WTC11 (cell line): ENCODE results near the gene IL5. TPM values are rescaled to one million over a fixed set of nuclear protein-coding genes. Genes with fewer than 3 reads are reported as not detected.

Experiments
- ATAC-seq: fragments of 200-7000 bp; cut with Tn5 transposase; 2 replicates; pipeline ENCODE4 v1.10.0; 2021; ENCODE audit warnings: mild to moderate bottlenecking, moderate library complexity
- CTCF ChIA-PET: fragments of 300-600 bp; sonication (Branson Sonifier 250); formaldehyde crosslinking; loops from one replicate; lab custom pipeline; 2021; ENCODE audit warnings: antibody characterized with exemption; lab: Charles Lee
- POLR2A ChIA-PET: fragments of 350-600 bp; sonication (Branson Sonifier 250); formaldehyde crosslinking; loops from one replicate; lab custom pipeline; 2021; ENCODE audit warnings: antibody characterized with exemption; lab: Charles Lee
- DNase-seq: peaks from one replicate; pipeline ENCODE4 v3.0.0; 2021; ENCODE audit warnings: low spot score
- H3K27ac Mint-ChIP-seq: 2 replicates; pipeline ENCODE4 v1.8.0; 2021; ENCODE audit warnings: mixed read lengths
- H3K27me3 Mint-ChIP-seq: 2 replicates; pipeline ENCODE4 v1.8.0; 2021; ENCODE audit warnings: low read depth, mild to moderate bottlenecking, moderate library complexity, mixed read lengths
- H3K36me3 Mint-ChIP-seq: 2 replicates; pipeline ENCODE4 v1.8.0; 2021; ENCODE audit warnings: mixed read lengths
- H3K4me1 Mint-ChIP-seq: 2 replicates; pipeline ENCODE4 v1.8.0; 2022; ENCODE audit warnings: mixed read lengths
- H3K4me3 Mint-ChIP-seq: 2 replicates; pipeline ENCODE4 v1.8.0; 2021; ENCODE audit warnings: mild to moderate bottlenecking, moderate library complexity, mixed read lengths
- H3K9me3 Mint-ChIP-seq: 2 replicates; pipeline ENCODE4 v1.8.0; 2021; ENCODE audit warnings: mixed read lengths
- FOXK1 ChIP-seq: sonication (generic); formaldehyde crosslinking; IDR thresholded peaks from 2 replicates; pipeline ENCODE4 v1.8.0; 2022; ENCODE audit warnings: mild to moderate bottlenecking, moderate library complexity, missing genetic modification reagents
- GRHL2 ChIP-seq: fragments of 250-450 bp; sonication (Bioruptor Pico); IDR thresholded peaks from 2 replicates; pipeline ENCODE4 v1.8.0; 2022; ENCODE audit warnings: mild to moderate bottlenecking, moderate library complexity; ENCODE audit not compliant: insufficient replicate concordance, severe bottlenecking
- GTF2I ChIP-seq: fragments of 250-450 bp; sonication (Bioruptor Pico); conservative IDR thresholded peaks from 2 replicates; pipeline ENCODE4 v1.4.0; 2021; ENCODE audit warnings: mild to moderate bottlenecking
- JAZF1 ChIP-seq: fragments of 250-450 bp; sonication (Bioruptor Pico); IDR thresholded peaks from 2 replicates; pipeline ENCODE4 v1.9.0; 2021; ENCODE audit warnings: moderate library complexity, mild to moderate bottlenecking, inconsistent platforms
- NFATC4 ChIP-seq: fragments of 250-450 bp; sonication (Bioruptor Pico); IDR thresholded peaks from 2 replicates; pipeline ENCODE4 v1.9.0; 2021; ENCODE audit warnings: mild to moderate bottlenecking
- NFE2L1 ChIP-seq: sonication (generic); formaldehyde crosslinking; IDR thresholded peaks from 2 replicates; pipeline ENCODE4 v1.8.1; 2023; ENCODE audit warnings: missing genetic modification reagents
- NR3C1 ChIP-seq: sonication (generic); formaldehyde crosslinking; conservative IDR thresholded peaks from 2 replicates; pipeline ENCODE4 v1.8.1; 2023; ENCODE audit warnings: low read depth, mild to moderate bottlenecking, missing genetic modification reagents
- SP1 ChIP-seq: sonication (generic); formaldehyde crosslinking; conservative IDR thresholded peaks from 2 replicates; pipeline ENCODE4 v1.8.1; 2022; ENCODE audit warnings: missing genetic modification reagents
- ZBTB21 ChIP-seq: sonication (generic); formaldehyde crosslinking; IDR thresholded peaks from 2 replicates; pipeline ENCODE4 v1.8.1; 2023; ENCODE audit warnings: mild to moderate bottlenecking, missing genetic modification reagents, borderline replicate concordance
- ZNF423 ChIP-seq: fragments of 250-450 bp; sonication (Bioruptor Pico); IDR thresholded peaks from 2 replicates; pipeline ENCODE4 v2.1.2; 2022; ENCODE audit warnings: mild to moderate bottlenecking, moderate library complexity
- total RNA-seq: library from RNA; stranded (reverse); gene quantifications from 3 replicates; pipeline ENCODE4 v1.2.3, GENCODE V29; 2021
- TF ChIP-seq, protein P1 (sequence below): fragments of 250-450 bp; sonication (Bioruptor Pico); IDR thresholded peaks from 2 replicates; pipeline ENCODE4 v1.9.0; 2021; ENCODE audit warnings: mild to moderate bottlenecking, borderline replicate concordance
- TF ChIP-seq, protein P2 (sequence below): sonication (generic); formaldehyde crosslinking; IDR thresholded peaks from 2 replicates; pipeline ENCODE4 v1.8.1; 2023; ENCODE audit warnings: mild to moderate bottlenecking, missing genetic modification reagents, moderate library complexity
- TF ChIP-seq, protein P3 (sequence below): fragments of 250-450 bp; sonication (Bioruptor Pico); IDR thresholded peaks from 2 replicates; pipeline ENCODE4 v1.8.0; 2021; ENCODE audit warnings: mild to moderate bottlenecking
- TF ChIP-seq, protein P4 (sequence below): sonication (generic); formaldehyde crosslinking; IDR thresholded peaks from 2 replicates; pipeline ENCODE4 v1.8.1; 2023; ENCODE audit warnings: mild to moderate bottlenecking, moderate library complexity, missing genetic modification reagents
- TF ChIP-seq, protein P5 (sequence below): sonication (generic); formaldehyde crosslinking; IDR thresholded peaks from 2 replicates; pipeline ENCODE4 v1.8.1; 2023; ENCODE audit warnings: mild to moderate bottlenecking, missing genetic modification reagents, borderline replicate concordance

Gene IL5
- total RNA-seq, 1 experiment from 2014 or later, result not detected

DNA sequence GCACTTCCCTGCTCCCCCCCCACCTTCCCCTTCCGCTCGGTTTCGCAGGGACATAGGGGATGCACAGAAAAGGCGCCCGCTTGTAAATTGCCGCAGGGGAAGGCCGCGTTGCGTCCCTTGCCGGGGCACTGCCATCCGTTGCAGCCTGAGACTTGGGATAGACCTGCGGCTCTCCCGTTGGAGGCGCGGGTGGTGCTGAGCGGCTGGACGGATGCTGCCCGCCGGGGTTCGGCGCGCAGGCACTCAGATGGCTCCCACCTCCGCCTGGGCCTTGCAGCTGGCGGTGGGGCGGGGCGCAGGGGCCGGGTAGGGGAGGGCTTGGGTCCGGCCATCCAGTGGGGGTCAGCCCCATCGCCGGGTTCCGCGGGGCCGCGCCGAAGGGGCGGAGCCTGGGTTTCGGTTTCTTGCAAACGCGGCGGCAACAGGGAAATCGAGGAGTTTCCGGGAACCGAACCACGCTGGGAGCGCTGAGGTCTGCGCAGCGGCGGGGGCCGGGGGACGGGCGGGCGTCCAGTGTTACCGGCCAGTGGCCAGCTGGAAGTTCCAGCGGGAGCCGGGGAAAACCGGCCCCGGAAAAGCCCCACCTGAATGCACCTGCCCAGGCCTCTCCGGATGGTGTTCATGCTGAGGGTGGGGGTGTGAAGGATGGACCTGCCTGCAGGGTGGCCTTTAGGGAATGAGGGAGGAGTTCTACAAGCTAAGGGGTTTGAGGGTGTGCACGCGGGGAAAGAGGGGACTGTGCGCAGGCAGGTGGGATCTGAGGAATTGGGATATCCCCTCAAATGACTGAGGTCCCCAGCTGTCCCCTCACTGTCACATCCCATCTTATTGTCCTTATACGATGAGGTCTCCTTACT is 46.5 kb downstream of the IL5 start (continued):
- TF ChIP-seq, protein P1, sequence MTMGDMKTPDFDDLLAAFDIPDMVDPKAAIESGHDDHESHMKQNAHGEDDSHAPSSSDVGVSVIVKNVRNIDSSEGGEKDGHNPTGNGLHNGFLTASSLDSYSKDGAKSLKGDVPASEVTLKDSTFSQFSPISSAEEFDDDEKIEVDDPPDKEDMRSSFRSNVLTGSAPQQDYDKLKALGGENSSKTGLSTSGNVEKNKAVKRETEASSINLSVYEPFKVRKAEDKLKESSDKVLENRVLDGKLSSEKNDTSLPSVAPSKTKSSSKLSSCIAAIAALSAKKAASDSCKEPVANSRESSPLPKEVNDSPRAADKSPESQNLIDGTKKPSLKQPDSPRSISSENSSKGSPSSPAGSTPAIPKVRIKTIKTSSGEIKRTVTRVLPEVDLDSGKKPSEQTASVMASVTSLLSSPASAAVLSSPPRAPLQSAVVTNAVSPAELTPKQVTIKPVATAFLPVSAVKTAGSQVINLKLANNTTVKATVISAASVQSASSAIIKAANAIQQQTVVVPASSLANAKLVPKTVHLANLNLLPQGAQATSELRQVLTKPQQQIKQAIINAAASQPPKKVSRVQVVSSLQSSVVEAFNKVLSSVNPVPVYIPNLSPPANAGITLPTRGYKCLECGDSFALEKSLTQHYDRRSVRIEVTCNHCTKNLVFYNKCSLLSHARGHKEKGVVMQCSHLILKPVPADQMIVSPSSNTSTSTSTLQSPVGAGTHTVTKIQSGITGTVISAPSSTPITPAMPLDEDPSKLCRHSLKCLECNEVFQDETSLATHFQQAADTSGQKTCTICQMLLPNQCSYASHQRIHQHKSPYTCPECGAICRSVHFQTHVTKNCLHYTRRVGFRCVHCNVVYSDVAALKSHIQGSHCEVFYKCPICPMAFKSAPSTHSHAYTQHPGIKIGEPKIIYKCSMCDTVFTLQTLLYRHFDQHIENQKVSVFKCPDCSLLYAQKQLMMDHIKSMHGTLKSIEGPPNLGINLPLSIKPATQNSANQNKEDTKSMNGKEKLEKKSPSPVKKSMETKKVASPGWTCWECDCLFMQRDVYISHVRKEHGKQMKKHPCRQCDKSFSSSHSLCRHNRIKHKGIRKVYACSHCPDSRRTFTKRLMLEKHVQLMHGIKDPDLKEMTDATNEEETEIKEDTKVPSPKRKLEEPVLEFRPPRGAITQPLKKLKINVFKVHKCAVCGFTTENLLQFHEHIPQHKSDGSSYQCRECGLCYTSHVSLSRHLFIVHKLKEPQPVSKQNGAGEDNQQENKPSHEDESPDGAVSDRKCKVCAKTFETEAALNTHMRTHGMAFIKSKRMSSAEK (CRISPR knock-in tag), result 0 out of 2 replicates have a peak, but pooled peaks have one; percentile 55
- 0 out of 2 replicates have a peak, but pooled peaks have one; percentile 57 for TF ChIP-seq NR3C1
- TF ChIP-seq ZNF423, result no peak
- TF ChIP-seq GTF2I (CRISPR knock-in tag), result peak; percentile 0; the same call in 1 of the 2 replicates
- TF ChIP-seq SP1 (CRISPR knock-in tag), result peak; percentile 67
- TF ChIP-seq ZBTB21 (CRISPR knock-in tag), result peak; percentile 28; the same call in 1 of the 2 replicates
- TF ChIP-seq, protein P2, sequence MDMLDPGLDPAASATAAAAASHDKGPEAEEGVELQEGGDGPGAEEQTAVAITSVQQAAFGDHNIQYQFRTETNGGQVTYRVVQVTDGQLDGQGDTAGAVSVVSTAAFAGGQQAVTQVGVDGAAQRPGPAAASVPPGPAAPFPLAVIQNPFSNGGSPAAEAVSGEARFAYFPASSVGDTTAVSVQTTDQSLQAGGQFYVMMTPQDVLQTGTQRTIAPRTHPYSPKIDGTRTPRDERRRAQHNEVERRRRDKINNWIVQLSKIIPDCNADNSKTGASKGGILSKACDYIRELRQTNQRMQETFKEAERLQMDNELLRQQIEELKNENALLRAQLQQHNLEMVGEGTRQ (CRISPR knock-in tag), result peak; percentile 21; the same call in 1 of the 2 replicates
- TF ChIP-seq, protein P3, sequence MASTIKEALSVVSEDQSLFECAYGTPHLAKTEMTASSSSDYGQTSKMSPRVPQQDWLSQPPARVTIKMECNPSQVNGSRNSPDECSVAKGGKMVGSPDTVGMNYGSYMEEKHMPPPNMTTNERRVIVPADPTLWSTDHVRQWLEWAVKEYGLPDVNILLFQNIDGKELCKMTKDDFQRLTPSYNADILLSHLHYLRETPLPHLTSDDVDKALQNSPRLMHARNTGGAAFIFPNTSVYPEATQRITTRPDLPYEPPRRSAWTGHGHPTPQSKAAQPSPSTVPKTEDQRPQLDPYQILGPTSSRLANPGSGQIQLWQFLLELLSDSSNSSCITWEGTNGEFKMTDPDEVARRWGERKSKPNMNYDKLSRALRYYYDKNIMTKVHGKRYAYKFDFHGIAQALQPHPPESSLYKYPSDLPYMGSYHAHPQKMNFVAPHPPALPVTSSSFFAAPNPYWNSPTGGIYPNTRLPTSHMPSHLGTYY (CRISPR knock-in tag), result no peak
- TF ChIP-seq, protein P4, sequence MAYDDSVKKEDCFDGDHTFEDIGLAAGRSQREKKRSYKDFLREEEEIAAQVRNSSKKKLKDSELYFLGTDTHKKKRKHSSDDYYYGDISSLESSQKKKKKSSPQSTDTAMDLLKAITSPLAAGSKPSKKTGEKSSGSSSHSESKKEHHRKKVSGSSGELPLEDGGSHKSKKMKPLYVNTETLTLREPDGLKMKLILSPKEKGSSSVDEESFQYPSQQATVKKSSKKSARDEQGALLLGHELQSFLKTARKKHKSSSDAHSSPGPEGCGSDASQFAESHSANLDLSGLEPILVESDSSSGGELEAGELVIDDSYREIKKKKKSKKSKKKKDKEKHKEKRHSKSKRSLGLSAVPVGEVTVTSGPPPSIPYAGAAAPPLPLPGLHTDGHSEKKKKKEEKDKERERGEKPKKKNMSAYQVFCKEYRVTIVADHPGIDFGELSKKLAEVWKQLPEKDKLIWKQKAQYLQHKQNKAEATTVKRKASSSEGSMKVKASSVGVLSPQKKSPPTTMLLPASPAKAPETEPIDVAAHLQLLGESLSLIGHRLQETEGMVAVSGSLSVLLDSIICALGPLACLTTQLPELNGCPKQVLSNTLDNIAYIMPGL (CRISPR knock-in tag), result peak; percentile 51
- TF ChIP-seq, protein P5, sequence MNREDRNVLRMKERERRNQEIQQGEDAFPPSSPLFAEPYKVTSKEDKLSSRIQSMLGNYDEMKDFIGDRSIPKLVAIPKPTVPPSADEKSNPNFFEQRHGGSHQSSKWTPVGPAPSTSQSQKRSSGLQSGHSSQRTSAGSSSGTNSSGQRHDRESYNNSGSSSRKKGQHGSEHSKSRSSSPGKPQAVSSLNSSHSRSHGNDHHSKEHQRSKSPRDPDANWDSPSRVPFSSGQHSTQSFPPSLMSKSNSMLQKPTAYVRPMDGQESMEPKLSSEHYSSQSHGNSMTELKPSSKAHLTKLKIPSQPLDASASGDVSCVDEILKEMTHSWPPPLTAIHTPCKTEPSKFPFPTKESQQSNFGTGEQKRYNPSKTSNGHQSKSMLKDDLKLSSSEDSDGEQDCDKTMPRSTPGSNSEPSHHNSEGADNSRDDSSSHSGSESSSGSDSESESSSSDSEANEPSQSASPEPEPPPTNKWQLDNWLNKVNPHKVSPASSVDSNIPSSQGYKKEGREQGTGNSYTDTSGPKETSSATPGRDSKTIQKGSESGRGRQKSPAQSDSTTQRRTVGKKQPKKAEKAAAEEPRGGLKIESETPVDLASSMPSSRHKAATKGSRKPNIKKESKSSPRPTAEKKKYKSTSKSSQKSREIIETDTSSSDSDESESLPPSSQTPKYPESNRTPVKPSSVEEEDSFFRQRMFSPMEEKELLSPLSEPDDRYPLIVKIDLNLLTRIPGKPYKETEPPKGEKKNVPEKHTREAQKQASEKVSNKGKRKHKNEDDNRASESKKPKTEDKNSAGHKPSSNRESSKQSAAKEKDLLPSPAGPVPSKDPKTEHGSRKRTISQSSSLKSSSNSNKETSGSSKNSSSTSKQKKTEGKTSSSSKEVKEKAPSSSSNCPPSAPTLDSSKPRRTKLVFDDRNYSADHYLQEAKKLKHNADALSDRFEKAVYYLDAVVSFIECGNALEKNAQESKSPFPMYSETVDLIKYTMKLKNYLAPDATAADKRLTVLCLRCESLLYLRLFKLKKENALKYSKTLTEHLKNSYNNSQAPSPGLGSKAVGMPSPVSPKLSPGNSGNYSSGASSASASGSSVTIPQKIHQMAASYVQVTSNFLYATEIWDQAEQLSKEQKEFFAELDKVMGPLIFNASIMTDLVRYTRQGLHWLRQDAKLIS, result 0 out of 2 replicates have a peak, but pooled peaks have one; percentile 48

DNA sequence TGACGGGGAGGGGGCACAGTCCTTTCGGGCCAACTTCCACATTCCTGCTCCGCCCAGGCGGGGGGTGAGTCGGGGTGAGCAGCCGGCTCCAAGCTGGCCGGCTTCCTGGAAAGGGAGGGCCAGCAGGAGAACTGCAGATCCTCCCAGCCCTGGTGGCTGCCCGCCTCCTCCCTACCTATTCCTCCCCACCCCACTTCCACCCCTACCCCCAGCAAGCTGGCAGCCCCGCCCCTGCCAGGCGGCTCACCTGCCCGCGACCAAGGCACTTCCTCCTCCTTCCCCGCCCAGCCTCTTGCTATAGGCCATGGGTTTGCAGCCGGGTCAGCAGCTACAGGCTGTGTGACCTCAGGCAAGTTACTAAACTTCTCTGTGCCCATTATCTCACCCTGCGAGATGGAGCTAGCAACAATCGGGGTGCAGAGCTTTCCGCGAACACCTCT is 47.1 kb downstream of the IL5 start:
- DNase-seq (peak; percentile 90), ATAC-seq (peak; percentile 75)
- H3K36me3 Mint-ChIP-seq, result no peaks in the 10 kb centered on the region
- H3K4me3 Mint-ChIP-seq, result peak overlapping the region; percentile 85
- peaks cover 22% of the 10 kb centered on the region for H3K27me3 Mint-ChIP-seq
- TF ChIP-seq, protein P4 (CRISPR knock-in tag), result no peak
- TF ChIP-seq GRHL2 (CRISPR knock-in tag) (no peak), NFATC4 (CRISPR knock-in tag) (no peak), NFE2L1 (CRISPR knock-in tag) (no peak), FOXK1 (CRISPR knock-in tag) (no peak), GTF2I (CRISPR knock-in tag) (peak; percentile 89; the same call in 1 of the 2 replicates), JAZF1 (CRISPR knock-in tag) (no peak)
- H3K27ac Mint-ChIP-seq, result peak overlapping the region; percentile 71; the same call in 1 of the 2 replicates
- peaks cover 23% of the 10 kb centered on the region for H3K4me1 Mint-ChIP-seq
- POLR2A ChIA-PET, result interaction anchor here (0.6 to 2.1 kb wide), 12 partner anchors 10 to 1232 kb away, joined by 3 to 11 read pairs (median 4); partner anchors contain the start of genes CDC42SE2, SLC22A4 and SLC22A5
- CTCF ChIA-PET, result interaction anchor here (0.6 to 4.3 kb wide), 27 partner anchors 9 to 433 kb away, joined by 3 to 27 read pairs (median 4); partner anchors contain the start of genes P4HA2 and SHROOM1
- no peaks in the 10 kb centered on the region for H3K9me3 Mint-ChIP-seq
